Mesothelial cell of epicardium (in vitro differentiated cells): ENCODE data around the gene AP1B1. TPM values are rescaled to one million over a fixed set of nuclear protein-coding genes. Genes with fewer than 3 reads are reported as not detected.
"Not testable (repeated sequence)": the region's sequence is repeated elsewhere in the genome, so short reads cannot be mapped to it uniquely, and the experiment has no call there.

Source experiments
- DNase-seq, 2 experiments: peaks; one replicate each; pipeline ENCODE4 v3.0.0; 2021; ENCODE audit warnings: low spot score in 2 of 2; ENCODE audit not compliant: unreplicated experiment in 2 of 2
- H3K27ac Mint-ChIP-seq: 2 replicates; pipeline ENCODE4 v1.8.0; 2021; ENCODE audit warnings: mixed read lengths
- H3K27me3 Mint-ChIP-seq: 2 replicates; pipeline ENCODE4 v1.8.0; 2021; ENCODE audit warnings: low read depth, mixed read lengths
- H3K36me3 Mint-ChIP-seq: 2 replicates; pipeline ENCODE4 v1.8.0; 2021; ENCODE audit warnings: mixed read lengths
- H3K4me1 Mint-ChIP-seq: 2 replicates; pipeline ENCODE4 v1.8.0; 2021; ENCODE audit warnings: mixed read lengths
- H3K4me3 Mint-ChIP-seq: 2 replicates; pipeline ENCODE4 v1.8.0; 2021; ENCODE audit warnings: mild to moderate bottlenecking, moderate library complexity, mixed read lengths
- H3K9me3 Mint-ChIP-seq: 2 replicates; pipeline ENCODE4 v1.8.0; 2021; ENCODE audit warnings: mixed read lengths
- total RNA-seq: library from RNA; stranded (reverse); gene quantifications from 3 replicates; pipeline ENCODE4 v1.2.1, GENCODE V29; 2021
- TF ChIP-seq, protein P1 (sequence below): fragments of 200-600 bp; sonication (generic); IDR thresholded peaks from one replicate; pipeline ENCODE4 v1.5.0; 2021; ENCODE audit warnings: antibody characterized with exemption; ENCODE audit not compliant: unreplicated experiment

The AP1B1 gene
- total RNA-seq, 1 donor from 2014 or later, result 43.9 TPM

DNA sequence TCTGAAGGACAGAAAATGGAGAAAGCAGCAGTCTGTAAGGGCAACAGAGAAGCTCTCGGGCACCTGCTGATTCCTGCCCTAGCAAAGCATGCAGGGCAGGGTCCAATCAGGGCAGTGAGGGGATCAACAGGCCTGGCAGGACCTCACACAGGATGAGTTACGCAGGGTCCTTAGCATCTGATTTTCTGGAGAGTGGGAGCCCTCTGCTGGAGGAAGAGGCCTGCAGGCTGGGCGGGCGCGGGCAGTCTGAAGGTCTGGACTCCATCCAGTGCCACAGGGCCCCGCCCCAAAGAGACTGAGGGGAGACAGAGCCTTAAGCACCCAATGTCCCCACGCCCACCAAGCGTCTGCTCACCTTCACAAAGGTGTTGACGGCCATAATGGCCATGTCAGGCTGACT lies 28.9 kb downstream of the AP1B1 start:
- H3K4me3 Mint-ChIP-seq, result no peak overlapping the region
- H3K27me3 Mint-ChIP-seq, result no peaks in the 10 kb centered on the region
- DNase-seq, result peak in 1 of 2 experiments; percentile 57
- H3K4me1 Mint-ChIP-seq, result no peaks in the 10 kb centered on the region
- peaks cover 12% of the 10 kb centered on the region for H3K36me3 Mint-ChIP-seq
- no peak overlapping the region for H3K27ac Mint-ChIP-seq
- no peaks in the 10 kb centered on the region for H3K9me3 Mint-ChIP-seq
- TF ChIP-seq, protein P1, sequence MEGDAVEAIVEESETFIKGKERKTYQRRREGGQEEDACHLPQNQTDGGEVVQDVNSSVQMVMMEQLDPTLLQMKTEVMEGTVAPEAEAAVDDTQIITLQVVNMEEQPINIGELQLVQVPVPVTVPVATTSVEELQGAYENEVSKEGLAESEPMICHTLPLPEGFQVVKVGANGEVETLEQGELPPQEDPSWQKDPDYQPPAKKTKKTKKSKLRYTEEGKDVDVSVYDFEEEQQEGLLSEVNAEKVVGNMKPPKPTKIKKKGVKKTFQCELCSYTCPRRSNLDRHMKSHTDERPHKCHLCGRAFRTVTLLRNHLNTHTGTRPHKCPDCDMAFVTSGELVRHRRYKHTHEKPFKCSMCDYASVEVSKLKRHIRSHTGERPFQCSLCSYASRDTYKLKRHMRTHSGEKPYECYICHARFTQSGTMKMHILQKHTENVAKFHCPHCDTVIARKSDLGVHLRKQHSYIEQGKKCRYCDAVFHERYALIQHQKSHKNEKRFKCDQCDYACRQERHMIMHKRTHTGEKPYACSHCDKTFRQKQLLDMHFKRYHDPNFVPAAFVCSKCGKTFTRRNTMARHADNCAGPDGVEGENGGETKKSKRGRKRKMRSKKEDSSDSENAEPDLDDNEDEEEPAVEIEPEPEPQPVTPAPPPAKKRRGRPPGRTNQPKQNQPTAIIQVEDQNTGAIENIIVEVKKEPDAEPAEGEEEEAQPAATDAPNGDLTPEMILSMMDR, result peak; percentile 40

DNA sequence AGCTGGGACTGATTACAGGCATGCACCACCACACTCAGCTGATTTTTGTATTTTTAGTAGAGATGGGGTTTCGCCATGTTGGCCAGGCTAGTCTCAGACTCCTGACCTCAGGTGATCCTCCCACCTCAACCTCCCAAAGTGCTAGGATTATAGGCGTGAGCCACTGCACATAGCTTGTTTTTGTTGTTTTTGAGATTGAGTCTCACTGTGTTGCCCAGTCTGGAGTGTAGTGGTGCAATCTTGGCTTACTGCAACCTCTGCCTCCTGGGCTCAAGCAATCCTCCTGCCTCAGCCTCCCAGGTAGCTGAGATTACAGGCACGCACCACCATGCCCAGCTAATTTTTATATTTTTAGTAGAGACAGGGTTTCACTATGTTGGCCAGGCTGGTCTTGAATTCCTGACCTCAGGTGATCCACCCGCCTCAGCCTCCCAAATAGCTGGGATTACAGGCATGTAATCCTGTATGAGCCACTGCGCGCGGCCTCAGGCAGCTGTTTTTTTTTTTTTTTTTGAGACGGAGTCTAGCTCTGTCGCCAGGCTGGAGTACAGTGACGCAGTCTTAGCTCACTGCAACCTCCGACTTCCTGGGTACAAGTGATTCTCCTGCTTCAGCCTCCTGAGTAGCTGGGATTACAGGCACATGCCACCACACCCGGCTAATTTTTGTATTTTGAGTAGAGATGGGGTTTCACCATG lies 31.0 kb downstream of the AP1B1 start:
- not testable (repeated sequence) for H3K4me3 Mint-ChIP-seq, DNase-seq, H3K27me3 Mint-ChIP-seq, H3K4me1 Mint-ChIP-seq, H3K9me3 Mint-ChIP-seq, H3K27ac Mint-ChIP-seq
- H3K36me3 Mint-ChIP-seq, result peaks cover 15% of the 10 kb centered on the region

DNA sequence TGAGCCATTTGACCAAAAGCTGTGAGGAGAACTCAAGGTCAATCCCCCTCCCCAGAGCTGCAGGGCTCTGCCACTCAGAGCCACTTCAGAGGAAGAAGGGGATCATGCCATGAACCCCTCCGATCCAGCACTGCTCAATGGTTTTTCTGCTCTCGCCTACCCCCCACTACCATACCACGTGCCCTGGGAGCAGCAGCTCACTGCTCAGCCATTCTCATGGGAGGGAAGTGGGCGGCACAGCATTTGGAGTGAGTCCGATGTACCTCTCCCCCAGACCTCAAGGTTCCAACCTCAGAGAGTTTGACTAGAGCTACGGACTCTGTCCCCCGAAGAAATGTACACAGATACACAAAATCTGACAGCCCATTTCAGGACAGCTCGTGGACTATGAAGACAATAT lies 34.5 kb downstream of the AP1B1 start:
- no peak for DNase-seq
- no peak overlapping the region for H3K27ac Mint-ChIP-seq
- no peaks in the 10 kb centered on the region for H3K4me1 Mint-ChIP-seq
- TF ChIP-seq, protein P1, result no peak
- H3K27me3 Mint-ChIP-seq, result no peaks in the 10 kb centered on the region
- H3K9me3 Mint-ChIP-seq, result no peaks in the 10 kb centered on the region
- no peak overlapping the region for H3K4me3 Mint-ChIP-seq
- H3K36me3 Mint-ChIP-seq, result peaks cover 17% of the 10 kb centered on the region

DNA sequence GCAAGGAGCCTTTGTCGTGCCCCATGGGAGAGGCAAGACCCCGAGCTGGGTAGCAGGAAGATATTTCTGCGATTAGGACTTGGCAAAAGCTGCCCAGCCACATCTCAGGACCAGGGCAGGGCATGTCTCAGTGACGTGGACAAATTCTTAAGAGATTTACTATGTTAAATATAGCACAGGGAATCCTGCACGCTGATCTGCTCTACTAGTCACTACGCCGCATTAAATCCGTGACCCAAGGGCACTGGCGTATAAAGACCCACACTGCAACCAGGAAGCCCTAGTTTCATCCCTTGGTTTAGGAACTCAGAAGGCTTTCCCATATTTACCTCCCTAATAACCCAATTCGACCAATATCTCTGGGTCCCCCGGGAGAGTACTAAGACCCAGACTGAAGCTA lies 35.1 kb downstream of the AP1B1 start:
- TF ChIP-seq, protein P1, result no peak
- peaks cover 17% of the 10 kb centered on the region for H3K36me3 Mint-ChIP-seq
- H3K9me3 Mint-ChIP-seq, result no peaks in the 10 kb centered on the region

DNA sequence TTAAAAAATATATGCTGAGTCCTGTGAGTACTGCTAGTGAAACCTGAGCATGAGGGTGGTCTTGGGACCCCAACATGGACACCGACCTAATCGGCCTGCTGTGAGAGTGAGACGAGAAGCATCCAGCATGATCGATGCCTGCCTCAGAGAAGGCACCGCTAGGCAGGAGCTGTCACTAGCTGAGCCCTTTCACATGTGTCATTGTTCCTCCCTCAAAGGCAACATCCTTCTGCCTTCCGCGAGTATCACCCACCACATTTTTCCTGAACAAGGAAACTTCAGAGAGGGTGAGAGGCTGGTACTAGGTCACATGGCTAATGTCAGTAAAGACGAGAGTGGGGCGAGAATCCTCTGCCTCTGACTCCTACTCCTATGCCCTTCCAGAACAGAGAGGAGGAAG lies 35.6 kb downstream of the AP1B1 start:
- TF ChIP-seq, protein P1, result no peak
- Mint-ChIP-seq H3K27ac (no peak overlapping the region), H3K36me3 (peaks cover 13% of the 10 kb centered on the region), H3K4me3 (no peak overlapping the region), H3K27me3 (no peaks in the 10 kb centered on the region), H3K4me1 (no peaks in the 10 kb centered on the region), H3K9me3 (no peaks in the 10 kb centered on the region)
- no peak for DNase-seq

More for the DNA sequence above, 35.1 kb downstream of the AP1B1 start:
- no peak for DNase-seq
- no peak overlapping the region for H3K27ac Mint-ChIP-seq
- no peak overlapping the region for H3K4me3 Mint-ChIP-seq
- H3K27me3 Mint-ChIP-seq, result no peaks in the 10 kb centered on the region
- no peaks in the 10 kb centered on the region for H3K4me1 Mint-ChIP-seq

DNA sequence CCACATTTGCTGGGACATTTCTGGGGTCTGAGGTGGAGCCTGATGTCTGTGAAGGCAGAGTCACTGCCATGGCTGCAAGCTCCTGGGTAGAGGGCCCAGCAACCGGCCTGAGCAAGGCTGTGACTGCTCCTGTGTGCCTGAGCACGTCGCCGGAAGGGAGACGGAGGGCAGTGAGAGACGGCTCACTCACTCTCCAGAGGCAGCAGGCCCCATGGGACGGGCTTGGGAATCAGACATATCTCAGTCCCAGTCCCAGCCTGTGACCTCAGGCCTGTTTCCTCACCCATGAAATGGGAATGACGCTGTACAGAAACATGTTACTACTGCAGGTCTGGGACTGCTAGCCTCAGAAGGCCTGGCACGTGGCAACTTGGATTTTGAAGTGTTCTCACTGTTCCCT lies 36.5 kb downstream of the AP1B1 start:
- no peak overlapping the region for H3K27ac Mint-ChIP-seq
- TF ChIP-seq, protein P1, result no peak
- no peaks in the 10 kb centered on the region for H3K4me1 Mint-ChIP-seq
- DNase-seq, result no peak
- no peaks in the 10 kb centered on the region for H3K9me3 Mint-ChIP-seq
- no peaks in the 10 kb centered on the region for H3K27me3 Mint-ChIP-seq
- no peak overlapping the region for H3K4me3 Mint-ChIP-seq
- peaks cover 17% of the 10 kb centered on the region for H3K36me3 Mint-ChIP-seq
